HG03039 (cell line): ENCODE data around the gene USP9X.
"Not testable (repeated sequence)": the region's sequence is repeated elsewhere in the genome, so short reads cannot be mapped to it uniquely, and the experiment has no call there.

Experiments
- ATAC-seq: cut with Tn5 transposase; IDR thresholded peaks from one replicate; pipeline ENCODE4 v1.9.1; 2021; ENCODE audit warnings: mild to moderate bottlenecking, moderate library complexity; ENCODE audit not compliant: unreplicated experiment

The USP9X gene

DNA sequence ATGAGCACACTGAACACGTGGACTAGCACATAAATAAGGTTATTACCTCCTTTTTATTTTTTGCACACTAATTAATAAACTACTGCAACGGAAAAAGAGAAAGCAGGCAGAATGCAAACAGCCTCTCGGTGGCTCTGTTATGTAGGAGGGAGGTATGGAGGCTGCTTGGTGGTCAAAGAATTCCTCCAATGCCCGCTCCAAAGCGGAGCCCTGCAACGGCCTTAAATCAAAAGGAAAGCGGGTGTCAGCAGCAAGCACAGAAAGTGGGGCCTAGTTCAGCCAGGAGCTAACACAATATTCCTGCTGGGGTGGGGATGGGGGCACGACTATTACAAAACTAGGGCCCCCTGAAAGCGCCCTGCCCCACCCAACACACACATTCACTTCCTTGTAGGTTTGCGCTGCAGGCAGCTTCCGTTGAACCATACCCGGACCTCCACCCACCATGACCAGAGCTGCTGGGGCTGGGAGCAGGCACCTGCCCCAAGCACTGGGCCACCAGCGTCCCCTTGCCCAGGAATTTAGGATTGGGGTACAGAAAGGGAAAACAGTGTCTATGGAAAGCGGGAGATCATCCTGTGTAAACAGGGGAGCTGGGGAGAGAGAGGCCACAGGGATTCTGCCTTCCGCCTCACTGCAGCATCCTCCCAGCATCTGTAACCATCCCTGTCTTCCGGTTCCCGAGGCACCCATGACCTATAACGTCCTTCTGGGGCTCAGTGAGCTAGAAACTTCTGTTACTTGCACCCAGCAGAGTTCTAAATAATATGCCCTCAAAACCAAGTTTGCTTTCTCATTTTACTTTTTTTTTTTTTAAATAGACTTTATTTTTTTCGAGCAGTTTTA is 191.6 kb downstream of the USP9X start:
- ATAC-seq = no peak

GRCh38 chrX:41282307-41282706 is 197.1 kb downstream of the USP9X start:
- ATAC-seq = not testable (repeated sequence)

GRCh38 chrX:41285928-41286327 is 200.7 kb downstream of the USP9X start:
- ATAC-seq = not testable (repeated sequence)
